ENCODE results near the gene APOBEC3G. TPM values are rescaled to one million over a fixed set of nuclear protein-coding genes. Genes with fewer than 3 reads are reported as not detected.
"Not testable (repeated sequence)": the region's sequence is repeated elsewhere in the genome, so short reads cannot be mapped to it uniquely, and the experiment has no call there.

APOBEC3G gene
- total RNA-seq, 1 donor from 2014 or later = 4.8 TPM

DNA sequence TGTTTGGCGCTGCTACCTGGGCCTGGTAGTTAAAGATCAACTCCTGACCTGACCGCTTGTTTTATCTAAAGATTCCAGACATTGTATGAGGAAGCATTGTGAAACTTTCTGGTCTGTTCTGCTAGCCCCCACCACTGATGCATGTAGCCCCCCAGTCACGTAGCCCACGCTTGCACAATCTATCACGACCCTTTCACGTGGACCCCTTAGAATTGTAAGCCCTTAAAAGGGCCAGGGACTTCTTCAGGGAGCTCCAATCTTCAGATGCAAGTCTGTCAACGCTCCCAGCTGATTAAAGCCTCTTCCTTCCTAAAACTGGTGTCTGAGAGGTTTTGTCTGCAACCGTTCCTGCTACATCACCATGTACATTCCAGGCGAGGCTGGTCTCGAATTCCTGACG, 21.4 kb upstream of the APOBEC3G start:
- no peak overlapping the region for H3K27ac Mint-ChIP-seq
- H3K36me3 Mint-ChIP-seq (ENCODE audit: insufficient read depth) = no peaks in the 10 kb centered on the region
- no peaks in the 10 kb centered on the region for H3K4me1 Mint-ChIP-seq (ENCODE audit: low read depth)
- no peak overlapping the region for H3K4me3 Mint-ChIP-seq (ENCODE audit: low read depth)
- no peak for DNase-seq (ENCODE audit: low spot score, unreplicated experiment)
- H3K9me3 Mint-ChIP-seq (ENCODE audit: low read depth) = no peaks in the 10 kb centered on the region
- no peaks in the 10 kb centered on the region for H3K27me3 Mint-ChIP-seq
- TF ChIP-seq, protein P1, sequence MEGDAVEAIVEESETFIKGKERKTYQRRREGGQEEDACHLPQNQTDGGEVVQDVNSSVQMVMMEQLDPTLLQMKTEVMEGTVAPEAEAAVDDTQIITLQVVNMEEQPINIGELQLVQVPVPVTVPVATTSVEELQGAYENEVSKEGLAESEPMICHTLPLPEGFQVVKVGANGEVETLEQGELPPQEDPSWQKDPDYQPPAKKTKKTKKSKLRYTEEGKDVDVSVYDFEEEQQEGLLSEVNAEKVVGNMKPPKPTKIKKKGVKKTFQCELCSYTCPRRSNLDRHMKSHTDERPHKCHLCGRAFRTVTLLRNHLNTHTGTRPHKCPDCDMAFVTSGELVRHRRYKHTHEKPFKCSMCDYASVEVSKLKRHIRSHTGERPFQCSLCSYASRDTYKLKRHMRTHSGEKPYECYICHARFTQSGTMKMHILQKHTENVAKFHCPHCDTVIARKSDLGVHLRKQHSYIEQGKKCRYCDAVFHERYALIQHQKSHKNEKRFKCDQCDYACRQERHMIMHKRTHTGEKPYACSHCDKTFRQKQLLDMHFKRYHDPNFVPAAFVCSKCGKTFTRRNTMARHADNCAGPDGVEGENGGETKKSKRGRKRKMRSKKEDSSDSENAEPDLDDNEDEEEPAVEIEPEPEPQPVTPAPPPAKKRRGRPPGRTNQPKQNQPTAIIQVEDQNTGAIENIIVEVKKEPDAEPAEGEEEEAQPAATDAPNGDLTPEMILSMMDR (IDR thresholded peaks at IDR 0.05; ENCODE audit: unreplicated experiment) = no peak

DNA sequence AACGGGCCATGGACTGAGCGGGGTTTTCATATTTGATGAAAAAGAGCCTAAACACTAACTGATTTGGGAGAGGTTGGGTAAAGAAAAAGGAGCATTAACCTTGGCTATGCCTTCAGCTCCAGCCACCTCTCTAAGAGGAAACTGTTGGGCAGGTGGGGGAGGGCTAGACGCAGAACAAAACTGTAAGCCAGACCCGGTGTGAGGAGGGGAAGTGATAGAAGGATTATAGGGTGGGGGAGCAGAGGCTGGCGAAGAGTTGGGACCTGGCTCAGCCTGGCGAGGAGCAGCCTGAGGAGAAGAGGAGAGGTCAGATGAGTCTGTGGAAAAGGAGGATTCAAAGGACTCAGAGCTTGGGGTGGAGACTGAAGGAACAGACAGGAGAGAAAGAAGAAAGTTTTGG, 15.8 kb upstream of the APOBEC3G start:
- H3K4me1 Mint-ChIP-seq (ENCODE audit: low read depth); H3K9me3 Mint-ChIP-seq (ENCODE audit: low read depth); H3K27ac Mint-ChIP-seq; DNase-seq (ENCODE audit: low spot score, unreplicated experiment); H3K27me3 Mint-ChIP-seq; H3K36me3 Mint-ChIP-seq (ENCODE audit: insufficient read depth); H3K4me3 Mint-ChIP-seq (ENCODE audit: low read depth): not testable (repeated sequence)

DNA sequence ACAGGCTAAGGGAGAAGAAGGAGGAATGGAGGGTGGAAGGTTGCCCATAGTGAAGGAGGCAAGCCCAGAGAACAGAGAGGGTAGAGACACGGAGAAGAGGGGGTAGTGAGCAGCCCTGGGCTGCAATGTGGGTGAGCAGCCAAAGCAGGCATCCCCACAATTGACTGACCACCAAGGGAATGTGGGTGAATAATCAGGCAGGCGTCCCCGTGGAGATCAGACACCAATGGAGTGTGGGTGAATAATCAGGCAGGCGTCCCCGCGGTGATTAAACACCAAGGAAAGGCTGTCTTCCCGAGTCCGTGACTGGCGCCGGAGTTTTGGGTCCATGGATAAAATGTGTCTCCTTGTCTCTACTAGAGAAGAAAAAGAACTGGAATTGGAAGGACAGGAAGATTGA, 15.1 kb upstream of the APOBEC3G start:
- H3K36me3 Mint-ChIP-seq (ENCODE audit: insufficient read depth); H3K9me3 Mint-ChIP-seq (ENCODE audit: low read depth); H3K27me3 Mint-ChIP-seq: not testable (repeated sequence)

DNA sequence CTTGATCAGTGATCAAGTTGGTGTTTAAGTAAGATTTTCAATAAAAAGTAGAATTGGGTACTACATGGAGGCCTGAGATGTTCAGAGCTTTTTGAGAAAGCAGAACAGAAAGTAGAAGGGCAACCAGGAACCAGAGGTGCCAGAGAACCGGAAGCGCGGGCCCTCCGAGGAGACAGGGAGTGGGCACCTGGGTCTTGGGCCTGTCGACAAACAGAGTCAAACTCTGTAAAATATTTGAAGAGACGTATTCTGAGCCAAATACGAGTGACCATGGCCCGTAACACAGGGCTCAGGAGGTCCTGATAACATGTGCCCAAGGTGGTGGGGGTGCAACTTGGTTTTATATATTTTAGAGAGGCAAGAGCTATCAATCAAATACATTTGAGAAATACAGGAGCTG, 13.2 kb upstream of the APOBEC3G start:
- H3K4me1 Mint-ChIP-seq (ENCODE audit: low read depth); H3K27me3 Mint-ChIP-seq; H3K27ac Mint-ChIP-seq; H3K9me3 Mint-ChIP-seq (ENCODE audit: low read depth); H3K36me3 Mint-ChIP-seq (ENCODE audit: insufficient read depth); DNase-seq (ENCODE audit: low spot score, unreplicated experiment); H3K4me3 Mint-ChIP-seq (ENCODE audit: low read depth): not testable (repeated sequence)

More for the DNA sequence above, 15.1 kb upstream of the APOBEC3G start:
- not testable (repeated sequence) for H3K4me1 Mint-ChIP-seq (ENCODE audit: low read depth); H3K27ac Mint-ChIP-seq; DNase-seq (ENCODE audit: low spot score, unreplicated experiment); H3K4me3 Mint-ChIP-seq (ENCODE audit: low read depth)

DNA sequence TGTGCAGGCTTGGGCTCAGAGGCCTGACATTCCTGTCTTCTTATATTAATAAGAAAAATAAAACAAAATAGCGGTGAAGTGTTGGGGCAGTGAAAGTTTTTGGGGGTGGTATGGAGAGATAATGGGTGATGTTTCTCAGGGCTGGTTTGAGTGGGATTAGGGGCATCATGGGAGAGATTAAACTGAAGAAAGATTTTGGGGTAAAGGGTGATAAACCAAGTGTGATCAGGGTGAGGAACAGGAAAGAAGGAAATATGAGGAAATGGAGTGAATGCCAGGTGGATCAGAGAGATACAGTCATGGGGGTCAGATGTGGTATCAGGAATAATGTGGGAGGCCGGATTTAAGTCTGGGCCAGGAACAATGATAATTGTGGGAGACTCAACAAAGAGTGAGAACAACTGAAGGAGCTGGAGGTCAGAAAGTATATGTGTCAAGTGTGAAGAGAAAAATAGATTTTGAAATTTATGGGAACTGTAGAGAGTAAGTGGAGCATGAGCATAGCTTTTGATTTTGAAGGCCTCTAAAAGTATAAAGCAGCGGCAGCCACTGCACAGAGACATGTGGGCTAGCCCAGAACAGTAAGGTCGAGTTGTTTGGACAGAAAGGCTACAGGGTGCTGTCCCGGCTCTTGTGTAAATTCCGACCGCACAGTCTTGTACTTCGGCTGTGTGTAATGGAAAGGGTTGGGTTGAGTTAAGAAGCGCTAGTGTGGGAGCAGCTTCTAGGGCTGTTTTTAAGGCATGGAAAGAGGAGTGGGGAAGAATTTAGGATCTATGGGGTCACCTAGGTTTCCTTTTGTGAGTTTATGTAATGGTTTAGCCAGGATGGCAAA, 10.4 kb upstream of the APOBEC3G start:
- H3K27ac Mint-ChIP-seq; H3K36me3 Mint-ChIP-seq (ENCODE audit: insufficient read depth); H3K4me1 Mint-ChIP-seq (ENCODE audit: low read depth); H3K9me3 Mint-ChIP-seq (ENCODE audit: low read depth); H3K4me3 Mint-ChIP-seq (ENCODE audit: low read depth); DNase-seq (ENCODE audit: low spot score, unreplicated experiment); H3K27me3 Mint-ChIP-seq: not testable (repeated sequence)

DNA sequence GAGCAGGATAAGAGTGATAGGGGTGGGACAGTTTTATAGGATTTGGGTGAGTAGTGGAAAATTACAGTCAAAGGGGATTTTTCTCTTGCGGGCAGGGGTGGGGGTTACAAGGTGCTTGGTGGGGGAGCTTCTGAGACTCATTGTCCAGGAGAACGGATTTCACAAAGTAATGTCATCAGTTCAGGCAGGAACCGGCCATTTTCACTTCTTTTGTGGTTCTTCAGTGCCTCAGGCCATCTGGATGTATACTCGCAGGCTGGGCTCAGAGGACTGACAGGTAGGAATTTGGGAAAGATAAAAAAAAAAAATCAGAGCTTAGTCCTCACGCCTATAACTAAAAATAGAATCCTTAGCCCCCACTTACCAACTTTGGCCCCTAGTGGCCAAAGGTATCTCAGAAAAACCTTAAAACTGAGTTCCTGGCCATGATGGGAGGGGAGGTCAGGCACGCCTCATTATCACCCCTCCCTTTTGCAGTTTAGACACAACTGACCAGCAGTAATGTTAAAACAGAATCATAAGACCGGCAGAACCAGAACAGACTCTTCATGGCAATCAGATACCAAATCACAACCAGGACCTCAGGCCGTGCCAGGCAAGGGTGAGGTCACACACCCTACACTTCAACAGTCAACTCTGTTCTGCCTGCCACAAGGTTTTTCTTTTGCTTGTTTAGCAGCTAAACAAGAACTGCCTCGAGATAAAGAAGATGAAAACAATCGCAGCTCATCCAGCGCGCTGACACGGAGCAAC, 8.9 kb upstream of the APOBEC3G start:
- peaks cover 5% of the 10 kb centered on the region for H3K4me1 Mint-ChIP-seq (ENCODE audit: low read depth)
- peak overlapping the region; percentile 16 for H3K27ac Mint-ChIP-seq
- TF ChIP-seq, protein P1 (IDR thresholded peaks at IDR 0.05; ENCODE audit: unreplicated experiment) = peak; percentile 26
- no peaks in the 10 kb centered on the region for H3K9me3 Mint-ChIP-seq (ENCODE audit: low read depth)
- DNase-seq (ENCODE audit: low spot score, unreplicated experiment) = no peak
- no peak overlapping the region for H3K4me3 Mint-ChIP-seq (ENCODE audit: low read depth)
- no peaks in the 10 kb centered on the region for H3K27me3 Mint-ChIP-seq
- no peaks in the 10 kb centered on the region for H3K36me3 Mint-ChIP-seq (ENCODE audit: insufficient read depth)

DNA sequence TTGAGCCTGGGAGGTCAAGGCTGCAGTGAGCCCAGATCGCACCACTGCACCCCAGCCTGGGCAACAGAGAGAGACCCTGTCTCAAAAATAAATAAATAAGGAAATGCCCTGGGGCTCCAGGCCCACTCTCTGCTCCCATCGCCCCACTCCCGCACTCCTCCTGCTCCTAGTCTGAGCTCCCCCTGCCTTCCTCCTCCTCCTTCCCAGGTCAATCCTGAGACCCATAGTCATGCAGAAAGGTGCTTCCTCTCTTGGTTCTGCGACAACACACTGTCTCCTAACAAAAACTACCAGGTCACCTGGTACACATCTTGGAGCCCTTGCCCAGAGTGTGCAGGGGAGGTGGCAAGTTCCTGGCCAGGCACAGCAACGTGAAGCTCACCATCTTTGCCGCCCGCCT, 6.9 kb upstream of the APOBEC3G start:
- no peak overlapping the region for H3K27ac Mint-ChIP-seq
- TF ChIP-seq, protein P1 (IDR thresholded peaks at IDR 0.05; ENCODE audit: unreplicated experiment) = no peak
- H3K36me3 Mint-ChIP-seq (ENCODE audit: insufficient read depth) = no peaks in the 10 kb centered on the region
- no peaks in the 10 kb centered on the region for H3K9me3 Mint-ChIP-seq (ENCODE audit: low read depth)
- DNase-seq (ENCODE audit: low spot score, unreplicated experiment) = no peak
- H3K4me1 Mint-ChIP-seq (ENCODE audit: low read depth) = peaks cover 16% of the 10 kb centered on the region
- H3K4me3 Mint-ChIP-seq (ENCODE audit: low read depth) = no peak overlapping the region
- H3K27me3 Mint-ChIP-seq = no peaks in the 10 kb centered on the region

DNA sequence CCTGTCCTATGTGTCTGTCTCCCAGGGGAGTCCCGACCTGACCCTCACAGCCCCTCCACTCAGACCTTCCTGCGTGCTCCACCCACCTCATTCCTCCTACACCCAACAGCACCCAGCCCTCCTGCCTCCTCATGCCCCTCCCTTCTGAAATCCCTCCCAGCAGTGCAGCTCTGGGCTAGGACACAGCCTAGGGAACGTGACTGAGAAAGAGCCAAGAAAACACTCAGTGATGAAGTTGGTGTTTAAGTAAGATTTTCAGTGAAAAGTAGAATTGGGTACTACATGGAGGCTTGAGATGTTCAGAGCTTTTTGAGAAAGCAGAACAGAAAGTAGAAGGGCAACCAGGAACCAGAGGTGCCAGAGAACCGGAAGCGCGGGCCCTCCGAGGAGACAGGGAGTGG, 4.5 kb upstream of the APOBEC3G start:
- not testable (repeated sequence) for H3K36me3 Mint-ChIP-seq (ENCODE audit: insufficient read depth); H3K9me3 Mint-ChIP-seq (ENCODE audit: low read depth); H3K27ac Mint-ChIP-seq; H3K4me3 Mint-ChIP-seq (ENCODE audit: low read depth); DNase-seq (ENCODE audit: low spot score, unreplicated experiment); H3K27me3 Mint-ChIP-seq
- H3K4me1 Mint-ChIP-seq (ENCODE audit: low read depth) = peaks cover 29% of the 10 kb centered on the region

Measured in progenitor cell of endocrine pancreas (in vitro differentiated cells).